ENCODE measurements around the gene NBEA. TPM values are rescaled to one million over a fixed set of nuclear protein-coding genes. Genes with fewer than 3 reads are reported as not detected.

Gene NBEA
- total RNA-seq, 1 experiment from 2014 or later = 4.1 TPM

GRCh38 chr13:35469806-35470525 is 527.9 kb downstream of the NBEA start:
- Histone ChIP-seq H3K79me2 (ENCODE audit: insufficient read depth, low read length) (no peaks in the 10 kb centered on the region), H3K4me2 (ENCODE audit: low read length) (no peak overlapping the region), H3K36me3 (ENCODE audit: control insufficient read depth in 1 of 2, insufficient read depth in 2 of 2, low read length in 2 of 2) (no peaks in the 10 kb centered on the region), H2AFZ (ENCODE audit: low read depth, low read length, poor library complexity, severe bottlenecking) (no peak overlapping the region), H3K9me3 (ENCODE audit: control insufficient read depth in 1 of 2, insufficient read depth in 1 of 2, low read depth in 1 of 2, low read length in 2 of 2) (no peaks in the 10 kb centered on the region), H3K4me1 (ENCODE audit: control insufficient read depth in 1 of 2, insufficient read depth in 2 of 2, low read length in 2 of 2) (no peaks in the 10 kb centered on the region), H4K20me1 (ENCODE audit: insufficient read depth) (no peaks in the 10 kb centered on the region), H3K27ac (ENCODE audit: low read depth, low read length) (no peak overlapping the region), H3K9me2 (ENCODE audit: insufficient read depth) (no peaks in the 10 kb centered on the region), H3K4me3 (replicated peaks in 1 of 2; ENCODE audit: low read depth in 1 of 2, low read length in 2 of 2) (no peak overlapping the region), H3K9ac (ENCODE audit: low read length) (no peak overlapping the region), H3K27me3 (ENCODE audit: insufficient read depth, low read length) (no peaks in the 10 kb centered on the region)
- ChIA-PET CTCF (no interaction called here), POLR2A (no interaction called here), RAD21 (ENCODE audit: low non-redundant PET in 1 of 2, low total read pairs in 2 of 2, uncharacterized antibody in 2 of 2, unreplicated experiment in 2 of 2) (no interaction called here)
- ATAC-seq (no peak), DNase-seq (ENCODE audit: low read depth, low spot score) (no peak)
- intact Hi-C loops (cut with micrococcal nuclease) = no loop called here
- no TSS peak for BruUV-seq (replicated peaks)
- TF ChIP-seq CEBPB (IDR thresholded peaks at IDR 0.05; ENCODE audit: low read depth) (no peak), POLR2A (IDR thresholded peaks at IDR 0.05; ENCODE audit: borderline replicate concordance, extremely low read depth, insufficient read depth, insufficient read length) (no peak), CBX3 (IDR thresholded peaks at IDR 0.05; ENCODE audit: low read depth) (no peak), EGR1 (IDR thresholded peaks at IDR 0.05; ENCODE audit: low read depth) (no peak), POLR2AphosphoS5 (IDR thresholded peaks at IDR 0.05; ENCODE audit: low read depth, low read length) (no peak), SIN3A (IDR thresholded peaks at IDR 0.05; ENCODE audit: low read depth) (no peak), YY1 (IDR thresholded peaks at IDR 0.05; ENCODE audit: extremely low read depth, insufficient replicate concordance, low read depth, low read length) (no peak), EZH2 (IDR thresholded peaks at IDR 0.05) (no peak)
- TF ChIP-seq, protein P1, sequence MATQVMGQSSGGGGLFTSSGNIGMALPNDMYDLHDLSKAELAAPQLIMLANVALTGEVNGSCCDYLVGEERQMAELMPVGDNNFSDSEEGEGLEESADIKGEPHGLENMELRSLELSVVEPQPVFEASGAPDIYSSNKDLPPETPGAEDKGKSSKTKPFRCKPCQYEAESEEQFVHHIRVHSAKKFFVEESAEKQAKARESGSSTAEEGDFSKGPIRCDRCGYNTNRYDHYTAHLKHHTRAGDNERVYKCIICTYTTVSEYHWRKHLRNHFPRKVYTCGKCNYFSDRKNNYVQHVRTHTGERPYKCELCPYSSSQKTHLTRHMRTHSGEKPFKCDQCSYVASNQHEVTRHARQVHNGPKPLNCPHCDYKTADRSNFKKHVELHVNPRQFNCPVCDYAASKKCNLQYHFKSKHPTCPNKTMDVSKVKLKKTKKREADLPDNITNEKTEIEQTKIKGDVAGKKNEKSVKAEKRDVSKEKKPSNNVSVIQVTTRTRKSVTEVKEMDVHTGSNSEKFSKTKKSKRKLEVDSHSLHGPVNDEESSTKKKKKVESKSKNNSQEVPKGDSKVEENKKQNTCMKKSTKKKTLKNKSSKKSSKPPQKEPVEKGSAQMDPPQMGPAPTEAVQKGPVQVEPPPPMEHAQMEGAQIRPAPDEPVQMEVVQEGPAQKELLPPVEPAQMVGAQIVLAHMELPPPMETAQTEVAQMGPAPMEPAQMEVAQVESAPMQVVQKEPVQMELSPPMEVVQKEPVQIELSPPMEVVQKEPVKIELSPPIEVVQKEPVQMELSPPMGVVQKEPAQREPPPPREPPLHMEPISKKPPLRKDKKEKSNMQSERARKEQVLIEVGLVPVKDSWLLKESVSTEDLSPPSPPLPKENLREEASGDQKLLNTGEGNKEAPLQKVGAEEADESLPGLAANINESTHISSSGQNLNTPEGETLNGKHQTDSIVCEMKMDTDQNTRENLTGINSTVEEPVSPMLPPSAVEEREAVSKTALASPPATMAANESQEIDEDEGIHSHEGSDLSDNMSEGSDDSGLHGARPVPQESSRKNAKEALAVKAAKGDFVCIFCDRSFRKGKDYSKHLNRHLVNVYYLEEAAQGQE (IDR thresholded peaks at IDR 0.05; ENCODE audit: low read depth) = no peak
- TF ChIP-seq, protein P2, sequence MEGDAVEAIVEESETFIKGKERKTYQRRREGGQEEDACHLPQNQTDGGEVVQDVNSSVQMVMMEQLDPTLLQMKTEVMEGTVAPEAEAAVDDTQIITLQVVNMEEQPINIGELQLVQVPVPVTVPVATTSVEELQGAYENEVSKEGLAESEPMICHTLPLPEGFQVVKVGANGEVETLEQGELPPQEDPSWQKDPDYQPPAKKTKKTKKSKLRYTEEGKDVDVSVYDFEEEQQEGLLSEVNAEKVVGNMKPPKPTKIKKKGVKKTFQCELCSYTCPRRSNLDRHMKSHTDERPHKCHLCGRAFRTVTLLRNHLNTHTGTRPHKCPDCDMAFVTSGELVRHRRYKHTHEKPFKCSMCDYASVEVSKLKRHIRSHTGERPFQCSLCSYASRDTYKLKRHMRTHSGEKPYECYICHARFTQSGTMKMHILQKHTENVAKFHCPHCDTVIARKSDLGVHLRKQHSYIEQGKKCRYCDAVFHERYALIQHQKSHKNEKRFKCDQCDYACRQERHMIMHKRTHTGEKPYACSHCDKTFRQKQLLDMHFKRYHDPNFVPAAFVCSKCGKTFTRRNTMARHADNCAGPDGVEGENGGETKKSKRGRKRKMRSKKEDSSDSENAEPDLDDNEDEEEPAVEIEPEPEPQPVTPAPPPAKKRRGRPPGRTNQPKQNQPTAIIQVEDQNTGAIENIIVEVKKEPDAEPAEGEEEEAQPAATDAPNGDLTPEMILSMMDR (IDR thresholded peaks at IDR 0.05 in 2 of 3, conservative IDR thresholded peaks at IDR 0.05 in 1 of 3; ENCODE audit: borderline replicate concordance in 1 of 3, insufficient read depth in 1 of 3, low read depth in 2 of 3, low read length in 2 of 3) = no peak
